HG02970 (cell line): ENCODE measurements around the gene ATP6V1C2.
"Not testable (repeated sequence)": the region's sequence is repeated elsewhere in the genome, so short reads cannot be mapped to it uniquely, and the experiment has no call there.

ENCODE experiments used
- ATAC-seq: cut with Tn5 transposase; IDR thresholded peaks from one replicate; pipeline ENCODE4 v1.9.1; 2021; ENCODE audit warnings: mild to moderate bottlenecking, moderate library complexity, moderate number of reproducible peaks; ENCODE audit not compliant: unreplicated experiment, low FRiP score

ATP6V1C2 gene

DNA sequence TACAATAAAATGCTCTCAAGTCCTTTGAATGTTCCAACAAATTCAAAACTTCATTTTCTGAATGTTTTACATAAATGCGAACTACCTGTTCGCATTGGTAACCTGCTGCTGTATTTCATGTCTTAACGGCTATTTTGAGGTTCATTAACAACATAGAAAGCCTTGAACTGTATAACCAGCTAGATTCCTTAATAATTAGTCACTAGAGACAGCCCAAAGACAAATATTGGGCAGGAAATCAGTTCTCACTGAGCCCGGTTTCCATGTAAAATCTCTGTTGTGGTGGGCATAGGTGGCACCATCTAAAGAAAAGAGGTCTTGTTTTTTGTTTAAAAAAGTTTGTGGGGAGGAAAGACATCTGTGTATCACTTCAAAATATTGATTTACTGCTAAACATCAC is 62.0 kb downstream of the ATP6V1C2 start:
- no peak for ATAC-seq

DNA sequence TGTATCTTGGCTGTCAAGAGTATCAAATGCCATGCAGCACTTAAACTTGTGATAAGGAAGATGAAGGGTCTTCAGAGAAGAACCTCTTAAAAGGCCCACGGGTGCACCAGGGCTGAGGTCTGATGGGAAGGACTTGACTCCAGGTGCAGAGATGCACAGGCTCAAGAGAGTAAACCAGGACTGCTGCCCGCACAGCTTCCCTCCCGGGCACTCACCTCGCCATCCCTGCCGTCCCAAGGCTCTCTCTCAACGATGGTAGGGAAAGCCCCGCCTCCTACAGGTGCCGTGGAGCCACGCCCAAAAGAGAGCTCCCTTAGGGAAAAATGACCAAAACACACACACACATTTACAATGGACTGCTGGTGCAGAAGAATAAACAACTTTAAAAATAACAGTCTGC is 63.3 kb downstream of the ATP6V1C2 start:
- no peak for ATAC-seq

DNA sequence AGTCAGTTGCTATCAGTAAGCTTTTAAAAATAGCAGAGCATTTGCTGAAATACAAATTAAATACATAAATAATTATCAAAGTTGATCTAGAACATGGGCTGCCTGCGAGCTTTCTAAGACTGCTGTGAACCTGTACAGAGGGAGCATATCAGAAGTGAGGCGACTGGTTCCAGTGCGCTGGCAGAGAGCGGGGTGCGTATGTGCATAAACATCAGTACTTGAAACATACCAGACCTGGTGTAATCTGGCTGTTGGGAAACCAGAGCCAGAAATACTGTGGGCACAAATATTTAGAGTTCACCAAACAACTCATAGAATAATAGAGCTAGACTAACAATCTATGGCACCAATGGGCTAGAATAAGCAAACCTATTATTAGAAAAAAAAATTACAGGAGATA is 63.8 kb downstream of the ATP6V1C2 start:
- no peak for ATAC-seq

DNA sequence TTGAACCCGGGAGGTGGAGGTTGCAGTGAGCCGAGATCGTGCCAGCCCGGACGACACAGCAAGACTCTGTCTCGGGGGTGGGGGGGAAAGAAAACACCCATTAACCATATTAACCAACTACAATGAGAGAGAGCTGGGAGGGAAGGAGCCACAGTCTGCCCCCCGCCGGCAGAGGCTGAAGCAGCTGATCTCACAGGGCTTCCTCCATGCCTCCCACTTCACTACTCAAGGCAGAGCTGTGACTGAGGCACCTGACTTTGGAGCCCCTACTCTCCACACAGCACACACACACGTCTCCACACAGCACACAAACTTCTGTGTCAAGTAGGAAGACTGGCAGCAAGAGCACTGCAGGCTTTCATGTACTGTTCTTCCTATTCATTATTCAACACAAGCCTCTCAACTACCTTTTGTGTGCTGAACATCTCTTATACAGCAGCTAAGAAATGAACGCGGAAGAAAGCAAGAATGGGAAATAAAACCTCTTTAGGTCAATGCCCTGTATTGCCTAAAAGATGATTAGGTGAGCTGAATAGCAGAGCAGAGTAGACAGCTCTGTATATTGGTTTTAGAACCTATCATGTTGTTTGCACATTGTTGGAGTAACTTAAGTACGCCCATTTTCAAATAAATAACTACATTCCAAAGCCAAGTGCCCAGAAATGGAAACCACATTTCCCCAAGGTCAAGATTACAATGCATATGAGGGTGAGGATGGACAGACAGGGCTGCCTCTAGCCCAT is 65.0 kb downstream of the ATP6V1C2 start:
- ATAC-seq, result no peak

DNA sequence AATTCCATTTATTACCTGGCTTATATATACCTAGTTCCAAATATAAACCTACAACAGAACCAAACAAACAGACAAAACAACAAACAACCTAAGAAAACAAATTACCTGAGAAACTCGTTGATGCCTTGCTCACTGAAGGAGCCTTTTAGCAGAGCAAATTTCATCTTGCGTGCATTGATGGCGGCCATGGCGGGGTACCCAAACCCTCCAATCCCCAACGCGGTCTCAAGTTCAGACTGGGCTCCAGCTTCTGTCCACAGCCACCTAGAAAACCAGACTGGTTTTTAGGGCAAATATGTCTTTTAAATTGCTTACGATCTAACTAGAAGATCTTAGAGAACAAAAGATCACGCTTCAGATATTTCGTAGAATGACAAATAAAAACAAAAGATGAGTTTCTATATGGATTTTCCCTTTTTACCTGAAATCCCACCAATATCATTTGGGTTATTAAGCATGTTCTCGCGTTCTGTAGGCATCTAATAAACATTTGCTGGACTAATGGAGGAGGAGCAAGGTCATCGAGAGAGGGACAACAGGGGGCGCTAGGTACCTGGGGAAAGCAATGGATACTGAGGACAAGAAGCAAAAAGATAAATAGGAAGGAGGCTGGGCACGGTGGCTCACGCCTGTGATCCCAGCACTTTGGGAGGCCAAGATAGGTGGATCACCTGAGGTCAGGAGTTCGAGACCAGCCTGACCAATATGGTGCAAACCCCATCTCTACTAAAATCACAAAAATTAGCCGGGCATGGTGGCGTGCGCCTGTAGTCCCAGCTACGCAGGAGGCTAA is 65.9 kb downstream of the ATP6V1C2 start:
- no peak for ATAC-seq

DNA sequence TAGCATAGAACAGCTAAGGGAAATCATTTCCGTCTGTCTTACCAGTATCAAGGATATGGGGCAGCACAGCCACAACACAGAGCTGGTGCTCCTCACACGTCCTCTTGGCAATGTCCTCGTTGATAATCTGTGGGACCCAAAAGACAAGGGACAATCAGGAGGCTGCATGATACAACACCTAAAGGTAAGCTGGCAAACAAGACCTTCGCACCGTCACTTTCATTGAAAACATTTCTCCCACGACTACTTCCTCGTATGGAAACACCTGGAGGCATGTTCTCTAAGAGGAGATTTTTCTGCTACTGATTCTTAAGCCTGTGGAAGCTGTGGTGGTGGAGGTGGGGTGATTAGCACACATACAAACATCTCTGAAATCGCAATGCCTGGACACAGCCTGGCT is 67.4 kb downstream of the ATP6V1C2 start:
- ATAC-seq, result no peak

DNA sequence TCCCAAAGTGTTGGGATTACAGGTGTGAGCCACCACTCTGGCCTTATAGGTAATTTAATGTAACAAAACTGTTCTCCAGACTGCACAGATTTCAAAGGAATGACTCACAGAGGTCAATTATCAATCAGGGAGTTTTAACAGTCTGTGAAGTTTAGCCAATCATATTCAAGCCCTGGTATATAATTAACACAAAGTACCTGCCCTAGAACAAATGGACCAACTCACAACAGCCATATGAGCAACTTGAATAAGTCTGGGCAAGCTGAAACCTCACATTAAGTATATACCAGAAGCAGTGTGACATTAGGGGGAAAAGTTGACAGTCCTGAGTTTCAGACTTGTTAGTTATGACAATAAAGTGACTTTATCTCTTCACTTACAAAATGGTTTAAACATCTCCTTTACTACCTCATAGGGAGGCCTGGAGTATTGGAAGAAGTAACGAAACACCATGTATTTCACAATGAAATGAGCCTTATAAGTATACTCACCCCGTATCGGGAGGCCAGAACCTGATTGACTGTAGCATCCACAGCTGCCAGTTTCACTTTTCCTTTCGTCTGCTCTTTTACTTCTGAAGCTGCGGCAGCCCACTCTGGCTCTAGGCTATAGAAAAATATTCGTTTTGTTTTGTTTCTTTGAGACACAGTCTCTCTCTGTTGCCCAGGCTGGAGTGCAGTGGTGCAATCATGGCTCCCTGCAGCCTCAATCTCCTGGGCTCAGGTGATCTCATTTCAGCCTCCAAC is 69.0 kb downstream of the ATP6V1C2 start:
- ATAC-seq, result peak; percentile 53

DNA sequence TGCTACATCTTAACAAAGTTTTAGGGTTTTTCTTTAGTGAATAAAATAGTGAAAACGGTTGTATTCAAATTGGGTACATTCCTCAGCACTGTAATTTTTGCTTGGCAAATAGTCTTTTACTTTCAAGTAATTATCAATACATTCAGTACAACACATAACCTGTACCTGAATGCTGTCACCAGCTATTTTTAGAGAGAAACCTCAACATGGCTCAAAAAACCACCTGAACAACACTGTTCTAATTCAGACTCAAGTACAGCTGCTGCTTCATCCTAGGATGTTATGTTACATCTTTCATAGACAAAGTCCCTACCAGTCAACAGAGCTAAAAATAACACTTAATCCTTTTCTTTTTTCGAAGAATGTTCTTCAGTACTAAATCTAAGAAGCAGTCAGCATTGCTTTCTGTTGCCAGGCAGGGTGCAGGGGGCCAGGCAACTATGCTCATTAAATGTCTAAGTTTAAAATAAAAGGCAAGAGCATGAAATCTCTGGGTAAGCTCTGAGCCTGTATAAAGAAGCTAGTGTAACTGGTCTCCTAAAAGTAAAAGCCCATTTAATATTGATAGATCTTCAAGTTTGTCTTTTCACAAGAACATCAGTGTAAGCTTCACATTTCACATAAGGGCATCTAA is 70.7 kb downstream of the ATP6V1C2 start:
- ATAC-seq, result no peak

DNA sequence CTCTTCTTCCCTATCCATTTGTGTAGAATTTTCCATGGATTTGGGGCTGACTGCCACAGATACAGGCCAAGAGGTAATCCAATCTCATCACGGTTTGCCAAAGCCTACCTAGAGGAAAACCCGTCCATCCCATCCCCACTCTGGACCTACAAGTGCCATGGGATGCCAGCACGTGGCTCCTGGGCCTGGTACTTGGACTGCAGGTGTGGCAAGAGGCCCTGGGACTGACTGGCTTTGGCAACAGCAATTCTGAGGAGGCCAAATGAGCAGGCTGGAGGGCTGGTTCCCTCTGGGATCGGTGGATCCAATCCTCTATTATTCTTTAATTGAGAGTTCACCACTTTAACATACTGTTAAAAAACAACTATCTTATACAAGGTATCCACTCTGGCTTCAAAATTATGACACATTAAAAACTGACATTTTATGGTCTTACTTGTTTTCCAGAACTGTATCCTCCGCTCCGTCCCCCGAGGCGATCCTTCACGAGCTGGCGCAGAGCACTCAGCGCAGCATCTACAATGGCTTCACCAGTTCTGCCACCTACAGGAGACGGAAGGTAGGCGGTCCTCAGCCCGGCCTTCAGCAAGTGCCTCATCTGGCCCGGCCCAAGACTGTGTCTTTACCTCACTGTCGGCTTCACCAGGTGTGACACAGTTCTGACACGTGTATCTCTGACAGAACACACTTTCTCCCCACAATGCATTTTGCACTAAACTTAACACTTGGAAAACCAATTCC is 71.4 kb downstream of the ATP6V1C2 start:
- ATAC-seq, result no peak

DNA sequence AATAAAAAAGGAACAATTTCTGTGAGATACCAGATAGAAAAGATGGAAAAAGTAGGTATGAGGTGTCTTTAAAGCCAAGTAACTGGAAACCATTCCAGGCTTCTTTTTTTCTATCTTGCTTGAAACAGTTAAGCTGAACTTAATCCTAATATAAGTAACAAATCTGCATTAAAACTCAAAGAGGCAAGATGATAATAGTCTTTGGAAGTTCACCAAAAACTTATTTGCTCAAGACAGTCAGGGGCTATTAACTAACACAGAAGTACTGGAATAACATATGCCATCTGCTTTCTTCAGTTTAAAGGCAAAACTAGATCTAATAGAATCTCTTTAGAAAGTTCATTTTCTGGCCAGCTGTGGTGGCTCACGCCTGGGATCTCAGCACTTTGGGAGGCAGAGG is 72.4 kb downstream of the ATP6V1C2 start:
- ATAC-seq, result no peak

DNA sequence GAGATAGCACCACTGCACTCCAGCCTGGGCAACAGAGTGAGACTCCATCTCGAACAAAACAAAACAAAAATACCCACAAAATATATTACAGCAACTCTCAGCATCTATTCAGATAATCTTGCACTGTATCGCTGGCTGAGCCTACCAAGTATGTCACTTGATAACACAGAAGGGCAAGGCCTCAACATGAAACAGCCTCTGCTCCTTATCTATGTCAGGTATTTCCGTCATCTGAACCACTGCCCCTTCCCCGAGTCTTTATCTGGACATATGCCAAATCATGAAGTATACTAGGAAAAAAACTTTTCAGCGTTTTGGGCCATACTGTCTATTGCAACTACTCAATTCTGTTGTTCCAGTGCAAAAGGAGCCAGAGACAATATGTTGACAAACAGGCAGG is 73.4 kb downstream of the ATP6V1C2 start:
- ATAC-seq, result no peak

DNA sequence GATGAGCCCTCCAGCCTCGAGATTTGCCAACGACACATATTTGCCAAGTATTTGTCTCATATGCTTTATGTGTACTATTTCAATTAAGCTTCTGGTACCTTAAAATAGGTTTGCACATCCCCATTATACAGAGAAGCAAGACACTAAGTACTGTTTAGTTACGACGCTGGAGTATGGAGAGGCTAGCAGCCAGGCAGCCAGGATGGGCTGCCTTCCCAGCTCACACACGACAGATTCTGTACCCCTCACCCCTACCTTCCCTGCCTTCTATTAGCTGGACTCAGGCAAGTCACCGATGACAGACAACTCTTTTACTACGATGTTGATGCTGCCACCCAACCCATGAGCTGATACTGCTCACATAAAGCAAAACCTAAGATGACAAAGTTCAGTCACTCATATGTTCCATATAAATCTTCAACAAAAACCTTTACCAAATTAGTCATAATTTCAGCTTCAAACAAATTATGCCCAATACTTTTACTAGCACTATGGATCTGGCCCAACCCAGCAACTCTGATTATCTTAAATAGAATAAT is 74.1 kb downstream of the ATP6V1C2 start:
- ATAC-seq, result no peak

DNA sequence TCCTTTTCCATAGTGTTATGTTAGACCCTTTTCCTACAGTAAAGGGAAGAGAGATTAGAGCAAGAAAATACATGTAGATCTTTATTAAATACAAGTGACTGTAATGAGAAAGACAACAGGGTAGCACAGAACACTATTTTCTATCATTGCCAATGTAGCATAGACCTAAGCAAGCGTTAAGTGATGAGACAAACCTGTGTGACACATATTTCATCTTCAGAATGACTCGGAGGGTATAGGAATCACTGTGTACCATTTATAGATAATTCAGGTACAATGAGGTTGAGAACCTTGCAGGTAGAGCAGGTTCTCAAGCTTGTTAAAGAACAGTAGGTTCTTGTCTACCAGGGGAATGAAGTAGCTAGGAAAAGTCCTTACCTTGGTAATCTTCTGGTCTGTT is 75.3 kb downstream of the ATP6V1C2 start:
- ATAC-seq, result no peak

DNA sequence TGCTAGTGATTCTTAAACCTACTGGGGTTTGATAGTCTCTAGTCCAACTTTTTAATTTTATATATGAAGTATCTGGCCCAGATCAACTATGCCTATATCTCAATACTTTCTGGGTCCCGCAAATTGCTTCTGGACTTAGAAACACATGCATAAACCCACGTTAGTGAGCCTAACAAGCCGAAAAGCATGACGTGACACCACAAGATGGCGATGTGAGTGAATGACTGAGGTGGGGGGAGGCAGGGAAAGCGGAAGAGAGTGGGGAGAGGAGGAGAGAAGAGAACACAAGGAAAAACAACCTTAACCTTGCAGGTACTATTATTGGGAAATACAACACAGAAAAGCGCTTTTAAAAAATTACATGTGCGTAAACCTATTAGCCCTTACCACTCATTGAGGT is 77.4 kb downstream of the ATP6V1C2 start:
- no peak for ATAC-seq

DNA sequence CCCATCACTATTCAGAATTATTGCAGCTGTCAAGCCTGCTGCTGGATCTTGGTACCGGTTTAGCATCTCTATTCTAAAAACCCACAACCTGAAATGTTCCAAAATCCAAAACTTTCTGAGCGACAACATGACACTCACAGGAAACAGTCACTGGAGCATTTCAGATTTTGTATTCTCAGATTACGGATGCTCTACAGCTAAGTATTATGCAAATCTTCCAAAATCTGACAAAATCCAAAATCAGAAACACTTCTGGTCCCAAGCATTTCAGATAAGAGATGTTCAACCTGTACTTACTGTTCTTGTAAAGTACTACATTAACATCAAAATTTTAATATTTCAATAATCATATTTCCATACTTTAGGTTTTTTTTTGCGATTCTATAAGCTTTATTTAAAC is 78.7 kb downstream of the ATP6V1C2 start:
- ATAC-seq, result no peak

DNA sequence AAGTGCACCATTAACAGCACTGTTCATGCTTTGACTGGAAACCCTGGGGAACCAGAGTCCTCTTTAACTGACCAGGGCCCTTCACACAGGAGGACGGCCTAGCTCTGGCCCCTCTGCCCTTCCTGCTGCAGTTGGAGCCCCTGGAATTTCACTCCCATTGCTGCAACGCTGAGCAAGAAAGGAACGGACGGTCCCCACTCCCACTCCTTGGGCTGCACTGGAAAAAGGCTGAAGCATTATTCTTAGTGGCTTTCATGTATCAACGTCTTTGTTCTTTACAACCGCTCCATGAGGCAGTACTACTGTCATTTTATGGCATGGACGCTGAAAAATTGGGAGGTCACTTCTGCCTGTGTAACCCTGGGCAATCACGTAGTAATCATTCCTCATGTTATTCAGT is 81.2 kb downstream of the ATP6V1C2 start:
- ATAC-seq, result no peak

DNA sequence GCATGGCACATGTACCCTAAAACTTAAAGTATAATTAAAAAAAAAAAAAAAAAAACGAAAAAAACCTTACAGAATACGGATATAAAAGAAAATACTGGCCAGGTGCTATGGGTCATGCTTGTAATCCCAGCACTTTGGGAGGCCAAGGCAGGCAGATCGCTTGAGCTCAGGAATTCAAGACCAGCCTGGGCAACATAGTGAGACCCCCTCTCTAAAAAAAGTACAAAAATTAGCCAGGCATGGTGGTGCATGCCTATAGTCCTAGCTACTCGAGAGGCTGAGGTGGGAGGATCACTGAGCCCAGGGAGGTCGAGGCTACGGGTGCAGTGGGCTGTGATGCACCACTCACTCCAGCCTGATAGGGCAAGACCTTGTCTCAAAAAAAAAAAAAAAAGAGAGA is 84.6 kb downstream of the ATP6V1C2 start:
- ATAC-seq, result not testable (repeated sequence)

DNA sequence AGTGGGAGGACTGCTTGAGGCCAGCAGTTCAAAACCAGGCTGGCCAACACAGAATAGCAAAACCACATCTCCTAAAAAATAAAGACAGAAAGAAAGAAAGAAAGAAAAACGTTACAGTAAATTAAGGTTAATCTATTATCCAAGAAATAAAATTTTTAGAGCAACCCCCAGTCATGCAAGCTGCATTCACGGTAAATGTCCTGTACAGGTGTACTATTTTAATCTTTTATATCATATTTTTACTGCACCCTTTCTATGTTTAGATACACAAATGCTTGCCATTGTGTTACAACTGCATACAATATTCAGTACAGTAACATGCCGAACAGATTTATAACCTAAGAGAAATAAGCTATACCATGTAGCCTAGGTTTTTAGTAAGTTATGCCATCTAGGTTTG is 85.1 kb downstream of the ATP6V1C2 start:
- ATAC-seq, result no peak

DNA sequence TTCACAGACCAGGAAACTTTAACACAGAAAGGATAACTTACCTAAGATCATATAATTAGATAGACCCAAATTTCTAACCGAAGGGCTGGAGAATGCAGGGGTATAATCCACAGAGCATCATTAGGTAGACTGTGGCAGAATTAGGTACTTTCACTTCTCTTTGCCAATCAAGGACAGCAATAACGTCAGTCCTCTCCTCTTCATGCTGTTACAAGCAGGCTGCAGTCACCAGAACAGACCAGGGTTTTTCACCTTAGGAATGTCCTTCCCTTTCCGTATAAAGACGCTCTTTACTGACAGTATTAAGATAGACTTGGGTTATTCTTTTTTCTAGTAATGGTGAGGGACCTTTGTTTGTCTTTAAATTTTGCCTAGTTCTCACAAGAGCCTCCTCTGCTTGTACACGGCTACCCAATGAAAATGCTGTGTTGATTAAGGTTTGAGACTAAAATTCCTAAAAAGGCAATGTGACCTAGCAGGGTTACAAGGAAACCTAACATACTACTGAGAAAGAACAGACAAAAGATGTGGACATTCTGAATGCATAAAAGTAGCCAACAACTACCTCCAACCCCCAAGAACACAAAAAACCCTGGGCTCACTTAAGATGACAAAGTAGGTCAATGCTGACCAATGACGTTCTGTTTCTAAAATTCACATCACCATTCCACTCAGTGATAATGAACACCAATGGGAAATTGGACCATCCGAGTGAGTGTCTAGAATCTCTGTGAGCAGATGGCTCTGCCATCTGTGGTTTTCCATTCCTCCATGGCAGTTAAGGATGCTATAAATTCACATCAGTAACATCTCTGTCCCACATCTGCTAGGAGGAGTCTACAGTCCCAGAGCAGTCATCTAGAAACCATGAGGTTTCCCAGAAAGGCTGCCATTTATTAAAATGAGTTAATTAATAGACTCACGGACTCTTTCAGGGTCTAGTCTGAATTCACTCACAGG is 89.1 kb downstream of the ATP6V1C2 start:
- ATAC-seq, result no peak
